ENCODE data around the gene GPR148.

Gene GPR148

GRCh38 chr2:130778781-130779180 lies 49.9 kb downstream of the GPR148 start:
- DNase-seq, result no peak

All from 8988T (cell line).